ENCODE measurements around the gene FRS2.

DNA sequence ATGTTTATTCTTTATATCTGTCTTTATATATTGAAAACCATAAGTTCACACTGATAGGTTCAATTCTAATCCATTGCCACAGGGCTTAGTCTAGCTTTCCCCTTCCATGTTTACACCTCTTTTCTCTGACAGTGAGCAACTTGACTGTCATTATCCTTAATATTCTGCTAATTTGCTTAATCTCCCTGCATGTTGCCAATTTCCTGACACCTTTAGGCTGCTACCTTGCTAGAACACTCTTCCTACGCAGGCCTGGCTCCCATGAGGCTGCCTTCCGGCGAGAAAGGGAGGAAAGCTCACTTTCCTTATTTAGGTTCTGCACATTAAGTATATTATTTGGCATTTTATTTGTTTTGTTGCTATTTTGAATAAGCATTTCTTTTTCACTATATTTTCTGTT is 12.8 kb upstream of the FRS2 start:
- no peak for TF ChIP-seq CTCF (IDR thresholded peaks at IDR 0.05)
- no peak for TF ChIP-seq POLR2A (IDR thresholded peaks at IDR 0.05)
